ENCODE results near the gene ATP8B1. TPM values are rescaled to one million over a fixed set of nuclear protein-coding genes. Genes with fewer than 3 reads are reported as not detected.

The ATP8B1 gene
- total and polyA plus RNA-seq, 3 donors from 2014 or later: 1.6 to 3.0 (median 1.7) TPM

- H3K27ac ChIP-seq: no peak overlapping the region
- peaks cover 2% of the 10 kb centered on the region for H3K4me1 ChIP-seq
- H3K36me3 ChIP-seq (ENCODE audit: low read depth, missing control alignments): no peaks in the 10 kb centered on the region
- TF ChIP-seq POLR2A (IDR thresholded peaks at IDR 0.05): no peak
- TF ChIP-seq, protein P1, sequence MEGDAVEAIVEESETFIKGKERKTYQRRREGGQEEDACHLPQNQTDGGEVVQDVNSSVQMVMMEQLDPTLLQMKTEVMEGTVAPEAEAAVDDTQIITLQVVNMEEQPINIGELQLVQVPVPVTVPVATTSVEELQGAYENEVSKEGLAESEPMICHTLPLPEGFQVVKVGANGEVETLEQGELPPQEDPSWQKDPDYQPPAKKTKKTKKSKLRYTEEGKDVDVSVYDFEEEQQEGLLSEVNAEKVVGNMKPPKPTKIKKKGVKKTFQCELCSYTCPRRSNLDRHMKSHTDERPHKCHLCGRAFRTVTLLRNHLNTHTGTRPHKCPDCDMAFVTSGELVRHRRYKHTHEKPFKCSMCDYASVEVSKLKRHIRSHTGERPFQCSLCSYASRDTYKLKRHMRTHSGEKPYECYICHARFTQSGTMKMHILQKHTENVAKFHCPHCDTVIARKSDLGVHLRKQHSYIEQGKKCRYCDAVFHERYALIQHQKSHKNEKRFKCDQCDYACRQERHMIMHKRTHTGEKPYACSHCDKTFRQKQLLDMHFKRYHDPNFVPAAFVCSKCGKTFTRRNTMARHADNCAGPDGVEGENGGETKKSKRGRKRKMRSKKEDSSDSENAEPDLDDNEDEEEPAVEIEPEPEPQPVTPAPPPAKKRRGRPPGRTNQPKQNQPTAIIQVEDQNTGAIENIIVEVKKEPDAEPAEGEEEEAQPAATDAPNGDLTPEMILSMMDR (IDR thresholded peaks at IDR 0.05): no peak
- DNase-seq: no peak
- H3K27me3 ChIP-seq: no peaks in the 10 kb centered on the region
- intact Hi-C loops (cut with DNase I; ENCODE audit: low total_unique reads): no loop called here
- WGBS, 2 donors: 46 to 69% methylated on average over 3 of the region's 3 CpGs
- H3K9me3 ChIP-seq: no peaks in the 10 kb centered on the region
- no peak overlapping the region for H3K4me3 ChIP-seq
Measured at GRCh38 chr18:57797209-57797651, 5.9 kb downstream of the ATP8B1 start.

GRCh38 chr18:57794951-57795728 is 8.0 kb downstream of the ATP8B1 start:
- H3K4me3 ChIP-seq: no peak overlapping the region
- TF ChIP-seq POLR2A (IDR thresholded peaks at IDR 0.05): no peak
- H3K27ac ChIP-seq: no peak overlapping the region
- no peaks in the 10 kb centered on the region for H3K27me3 ChIP-seq
- H3K36me3 ChIP-seq (ENCODE audit: low read depth, missing control alignments): no peaks in the 10 kb centered on the region
- H3K4me1 ChIP-seq: no peaks in the 10 kb centered on the region
- 83 to 97% methylated on average over 4 of the region's 4 CpGs for WGBS, 2 donors
- no peak for DNase-seq
- no peaks in the 10 kb centered on the region for H3K9me3 ChIP-seq
- intact Hi-C loops (cut with DNase I; ENCODE audit: low total_unique reads): no loop called here

DNA sequence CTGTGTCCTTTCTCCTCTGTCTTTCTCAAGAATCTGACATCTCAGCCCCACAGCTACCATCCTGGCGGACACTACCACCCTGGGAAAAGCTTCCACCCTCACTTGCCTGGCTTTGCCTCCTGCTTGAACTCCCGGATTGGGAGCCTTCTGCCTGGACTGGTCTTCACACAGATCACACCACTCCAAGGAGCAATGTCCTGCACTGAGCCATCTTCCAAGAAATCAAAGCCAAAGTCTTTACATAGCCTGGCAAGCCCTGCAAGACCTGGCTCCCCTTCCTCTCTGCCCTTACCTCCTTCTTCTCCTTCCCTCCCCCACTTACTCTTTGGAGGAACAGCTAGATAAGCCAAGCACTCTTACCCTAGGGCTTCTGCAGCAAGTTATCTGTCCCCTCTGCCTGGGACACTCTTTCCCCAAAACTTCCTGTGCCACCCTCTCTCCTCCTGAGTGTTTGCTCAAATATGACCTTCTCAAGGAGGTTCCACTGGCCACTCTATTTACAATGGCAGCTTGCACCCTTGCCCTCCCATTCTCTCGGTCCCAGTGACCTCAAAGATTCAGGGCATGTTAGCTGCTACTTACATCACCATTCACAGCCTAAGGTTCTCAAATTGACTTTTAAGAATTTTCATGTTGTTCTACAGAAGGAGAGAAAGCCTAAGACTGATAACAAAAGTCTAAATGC is 9.7 kb downstream of the ATP8B1 start:
- H3K4me3 ChIP-seq: no peak overlapping the region
- no peak for TF ChIP-seq POLR2A (IDR thresholded peaks at IDR 0.05)
- TF ChIP-seq, protein P1 (IDR thresholded peaks at IDR 0.05): no peak
- DNase-seq: no peak
- WGBS, 2 donors: 53 to 64% methylated on average over 3 of the region's 3 CpGs
- H3K4me1 ChIP-seq: peaks cover 5% of the 10 kb centered on the region
- no peak overlapping the region for H3K27ac ChIP-seq
- H3K27me3 ChIP-seq: no peaks in the 10 kb centered on the region
- H3K9me3 ChIP-seq: no peaks in the 10 kb centered on the region
- intact Hi-C loops (cut with DNase I; ENCODE audit: low total_unique reads): no loop called here
- H3K36me3 ChIP-seq (ENCODE audit: low read depth, missing control alignments): no peaks in the 10 kb centered on the region

DNA sequence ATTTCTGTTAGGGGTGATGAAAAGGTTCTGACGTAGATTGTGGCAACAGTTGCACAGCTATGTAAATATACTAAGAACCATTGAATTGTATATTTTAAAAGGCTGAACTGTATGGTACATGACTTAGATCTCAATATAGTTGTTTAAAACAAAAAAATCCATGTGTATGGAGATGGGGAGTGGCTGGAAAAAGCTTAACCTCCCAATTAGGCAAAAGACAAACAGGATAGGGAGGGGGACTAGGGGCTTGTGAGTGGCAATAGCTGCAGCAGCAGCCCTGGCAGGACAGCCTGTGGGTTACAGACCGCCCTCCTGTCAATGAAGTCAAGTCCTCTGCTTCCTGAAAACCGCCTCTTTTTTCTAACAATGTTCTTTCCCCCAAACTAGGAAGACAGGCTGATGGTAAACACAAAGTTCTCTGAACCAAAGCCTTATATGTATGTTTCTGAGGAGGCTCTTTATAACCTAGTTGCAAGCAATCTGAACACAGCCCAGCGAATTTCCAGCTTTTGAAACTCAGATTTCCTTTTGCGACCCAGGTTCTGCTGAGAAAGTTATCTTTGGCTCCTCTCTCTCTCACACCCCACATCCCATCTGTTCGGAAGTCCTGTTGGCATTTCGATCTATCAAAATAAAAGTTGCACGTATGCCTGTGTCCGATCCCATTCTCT is 10.3 kb downstream of the ATP8B1 start:
- no peak overlapping the region for H3K4me3 ChIP-seq
- H3K9me3 ChIP-seq: no peaks in the 10 kb centered on the region
- no peaks in the 10 kb centered on the region for H3K27me3 ChIP-seq
- no peaks in the 10 kb centered on the region for H3K36me3 ChIP-seq (ENCODE audit: low read depth, missing control alignments)
- no peak for DNase-seq
- 63 to 64% methylated on average over 9 of the region's 9 CpGs for WGBS, 2 donors
- peak overlapping the region in 1 of 2 donors; percentile 55 for H3K27ac ChIP-seq
- no peak for TF ChIP-seq POLR2A (IDR thresholded peaks at IDR 0.05)
- TF ChIP-seq, protein P1 (IDR thresholded peaks at IDR 0.05): no peak
- intact Hi-C loops (cut with DNase I; ENCODE audit: low total_unique reads): no loop called here
- H3K4me1 ChIP-seq: peaks cover 5% of the 10 kb centered on the region

- Histone ChIP-seq H3K36me3 (ENCODE audit: low read depth, missing control alignments) (no peaks in the 10 kb centered on the region), H3K4me1 (peaks cover 5% of the 10 kb centered on the region), H3K27ac (peak overlapping the region in 1 of 2 donors; percentile 55), H3K4me3 (no peak overlapping the region), H3K9me3 (no peaks in the 10 kb centered on the region), H3K27me3 (no peaks in the 10 kb centered on the region)
- no peak for DNase-seq
- no peak for TF ChIP-seq POLR2A (IDR thresholded peaks at IDR 0.05)
- TF ChIP-seq, protein P1 (IDR thresholded peaks at IDR 0.05): no peak
- intact Hi-C loops (cut with DNase I; ENCODE audit: low total_unique reads): no loop called here
- whole genome bisulfite sequencing, 2 donors: 84 to 87% methylated on average over 2 of the region's 2 CpGs
Measured at GRCh38 chr18:57791911-57792310, 11.2 kb downstream of the ATP8B1 start.

Data from testis (tissue), 3 donors.